Common myeloid progenitor, CD34-positive (primary cell): ENCODE results near the gene TMEM63A.

Experiments used
- CTCF ChIA-PET: fragments of 350-600 bp; sonication (Branson Sonifier 250); formaldehyde crosslinking; loops from one replicate; lab custom pipeline; 2021; ENCODE audit warnings: antibody characterized with exemption; lab: Charles Lee
- POLR2A ChIA-PET: fragments of 350-600 bp; sonication (Branson Sonifier 250); formaldehyde crosslinking; loops from one replicate; lab custom pipeline; 2021; ENCODE audit warnings: antibody characterized with exemption; lab: Charles Lee
- DNase-seq, 3 donors: peaks; one replicate each; pipeline versions ENCODE4 v3.0.0 to v3.0.0-alpha.2; 2013
- H3K27ac ChIP-seq, 2 experiments: 1 replicate in 1 of 2; 2 replicates in 1 of 2; pipeline ENCODE4 v1.7.0; 2013; ENCODE audit warnings: inconsistent platforms in 2 of 2, low read length in 2 of 2, mild to moderate bottlenecking in 2 of 2, low read depth in 1 of 2, moderate library complexity in 1 of 2; ENCODE audit not compliant: severe bottlenecking in 2 of 2, insufficient read depth in 1 of 2, poor library complexity in 1 of 2
- H3K27me3 ChIP-seq, 5 experiments: replicated peaks in 2 of 5; 1 replicate in 3 of 5; 2 replicates in 2 of 5; pipeline versions ENCODE4 v1.6.1 to v1.7.0; 2013; ENCODE audit warnings: low read length in 4 of 5, mild to moderate bottlenecking in 2 of 5, moderate library complexity in 2 of 5, inconsistent platforms in 1 of 5; ENCODE audit not compliant: insufficient read depth in 5 of 5, control insufficient read depth in 4 of 5
- H3K36me3 ChIP-seq, 4 experiments: 1 replicate in 2 of 4; 2 replicates in 2 of 4; pipeline versions ENCODE4 v1.6.1 to v1.7.0; 2013; ENCODE audit warnings: low read length in 3 of 4, control low read depth in 1 of 4, mild to moderate bottlenecking in 1 of 4; ENCODE audit not compliant: control insufficient read depth in 4 of 4, insufficient read depth in 4 of 4
- H3K4me1 ChIP-seq, 4 experiments: 1 replicate in 3 of 4; 2 replicates in 1 of 4; pipeline versions ENCODE4 v1.6.1 to v1.7.1; 2013; ENCODE audit warnings: low read length in 3 of 4, mild to moderate bottlenecking in 3 of 4, control low read depth in 1 of 4, inconsistent platforms in 1 of 4, moderate library complexity in 1 of 4; ENCODE audit not compliant: control insufficient read depth in 4 of 4, insufficient read depth in 4 of 4; ENCODE audit errors: control extremely low read depth in 1 of 4
- H3K4me3 ChIP-seq, 7 experiments: 1 replicate in 4 of 7; 2 replicates in 3 of 7; pipeline versions ENCODE4 v1.5.1 to v1.7.0; 2013; ENCODE audit warnings: mild to moderate bottlenecking in 7 of 7, low read length in 6 of 7, moderate library complexity in 6 of 7, inconsistent platforms in 2 of 7, low read depth in 2 of 7, control low read depth in 1 of 7; ENCODE audit not compliant: insufficient read depth in 4 of 7, control insufficient read depth in 1 of 7; ENCODE audit errors: extremely low read depth in 1 of 7
- H3K9me3 ChIP-seq, 5 experiments: 1 replicate in 4 of 5; 2 replicates in 1 of 5; pipeline versions ENCODE4 v1.6.1 to v1.7.1; 2013; ENCODE audit warnings: low read length in 4 of 5, mild to moderate bottlenecking in 2 of 5, inconsistent platforms in 1 of 5, low read depth in 1 of 5, moderate library complexity in 1 of 5; ENCODE audit not compliant: control insufficient read depth in 4 of 5, insufficient read depth in 2 of 5; ENCODE audit errors: control extremely low read depth in 1 of 5
- WGBS: methylation state at CpG from one replicate; pipeline ENCODE4 v1.1.5; 2013; ENCODE audit not compliant: insufficient coverage; 5-methylcytosine and 5-hydroxymethylcytosine counted together

TMEM63A gene

GRCh38 chr1:225824533-225824941 is 57.6 kb downstream of the TMEM63A start:
- no peak overlapping the region for H3K27ac ChIP-seq
- WGBS: 98% methylated on average over 8 of the region's 12 CpGs
- ChIA-PET CTCF (interaction anchor here (0.9 kb wide), 1 partner anchor 21 kb away, joined by 3 read pairs; no protein-coding TSS in a partner anchor), POLR2A (no interaction called here)
- no peaks in the 10 kb centered on the region for H3K4me1 ChIP-seq
- H3K27me3 ChIP-seq: no peaks in the 10 kb centered on the region
- H3K9me3 ChIP-seq: no peaks in the 10 kb centered on the region
- no peak for DNase-seq
- H3K36me3 ChIP-seq: no peaks in the 10 kb centered on the region
- no peak overlapping the region for H3K4me3 ChIP-seq

DNA sequence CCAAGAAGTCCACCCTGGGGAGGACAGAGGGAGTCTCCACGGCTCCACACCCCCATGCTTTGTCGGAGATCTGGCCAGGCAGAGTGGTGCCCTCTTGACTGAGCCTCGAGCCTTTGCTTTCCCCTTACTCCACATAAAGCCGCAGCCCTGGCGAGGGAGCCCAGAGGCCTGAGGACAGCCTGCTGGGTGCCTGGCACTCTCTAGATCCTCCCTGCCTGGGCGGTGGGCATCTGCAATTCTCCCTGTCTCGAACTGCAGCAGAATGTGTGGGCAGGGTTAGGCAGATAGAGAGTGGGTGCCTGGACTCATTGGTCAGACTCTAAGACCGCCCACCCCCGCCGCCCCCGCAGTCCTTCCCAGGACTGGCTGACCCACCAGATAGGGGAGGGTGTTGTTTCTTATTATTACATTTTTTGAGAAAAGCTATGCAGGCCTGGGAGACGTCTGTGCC is 58.3 kb downstream of the TMEM63A start:
- Histone ChIP-seq H3K36me3 (no peaks in the 10 kb centered on the region), H3K9me3 (no peaks in the 10 kb centered on the region), H3K4me1 (no peaks in the 10 kb centered on the region), H3K27ac (no peak overlapping the region), H3K4me3 (no peak overlapping the region), H3K27me3 (no peaks in the 10 kb centered on the region)
- DNase-seq: no peak
- POLR2A ChIA-PET: no interaction called here
- 94% methylated on average over 11 of the region's 12 CpGs for WGBS
- CTCF ChIA-PET: no interaction called here

DNA sequence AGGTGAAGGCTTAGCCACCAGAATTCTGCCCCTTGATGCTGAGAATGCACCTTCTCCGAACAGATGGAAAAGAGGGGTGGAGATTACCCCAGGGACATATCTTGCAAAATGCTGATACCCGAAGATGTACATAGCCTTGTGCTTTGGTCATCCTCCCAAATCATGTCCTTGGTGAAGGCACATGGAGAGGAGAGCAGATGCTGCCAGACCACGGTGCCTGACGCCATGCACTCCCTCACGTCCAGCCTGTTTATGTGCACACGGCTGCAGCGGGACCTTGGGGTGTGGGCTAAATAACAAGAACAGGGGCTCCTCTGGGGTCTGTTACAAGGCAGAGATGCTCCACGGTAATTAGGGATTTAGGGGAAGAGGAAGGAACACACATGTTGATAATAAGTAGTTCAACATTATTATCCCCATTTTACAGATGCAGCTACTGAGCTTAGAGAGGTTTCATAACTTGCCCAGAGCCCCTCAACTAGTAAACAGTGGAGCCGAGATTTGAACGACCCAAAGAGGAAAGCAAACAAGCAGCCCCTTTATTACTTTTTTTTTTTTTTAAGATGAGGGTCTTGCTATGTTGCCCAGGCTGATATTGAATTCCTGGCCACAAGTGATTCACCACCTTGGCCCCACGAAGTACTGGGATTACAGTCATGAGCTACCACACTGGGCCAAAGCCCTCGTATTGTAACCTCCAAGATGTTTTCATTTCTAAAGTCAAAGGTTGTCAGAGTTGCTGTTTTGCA is 59.4 kb downstream of the TMEM63A start:
- no peak overlapping the region for H3K27ac ChIP-seq
- CTCF ChIA-PET: interaction anchor here (0.7 kb wide), 2 partner anchors 9 to 58 kb away, joined by 3 read pairs; no protein-coding TSS in a partner anchor
- no peak overlapping the region for H3K4me3 ChIP-seq
- 94% methylated on average over 8 of the region's 12 CpGs for WGBS
- H3K36me3 ChIP-seq: no peaks in the 10 kb centered on the region
- no peaks in the 10 kb centered on the region for H3K27me3 ChIP-seq
- no peaks in the 10 kb centered on the region for H3K9me3 ChIP-seq
- DNase-seq: no peak
- H3K4me1 ChIP-seq: peaks cover 0 to 2% (median under 1%) of the 10 kb centered on the region in 4 experiments
- POLR2A ChIA-PET: no interaction called here

- POLR2A ChIA-PET: no interaction called here
- Histone ChIP-seq H3K27ac (no peak overlapping the region), H3K4me3 (no peak overlapping the region), H3K27me3 (no peaks in the 10 kb centered on the region), H3K9me3 (no peaks in the 10 kb centered on the region), H3K4me1 (peaks cover 0 to 8% (median 5%) of the 10 kb centered on the region in 4 experiments), H3K36me3 (no peaks in the 10 kb centered on the region)
- no peak for DNase-seq
- WGBS: 100% methylated on average over 4 of the region's 5 CpGs
- CTCF ChIA-PET: interaction anchor here (1.3 kb wide), 1 partner anchor 9 kb away, joined by 3 read pairs; no protein-coding TSS in a partner anchor
These were observed 61.6 kb downstream of the TMEM63A start for GRCh38 chr1:225820522-225821120.

GRCh38 chr1:225819346-225820192 is 62.6 kb downstream of the TMEM63A start:
- Histone ChIP-seq H3K4me1 (peaks cover 0 to 8% (median 5%) of the 10 kb centered on the region in 4 experiments), H3K27ac (no peak overlapping the region), H3K27me3 (no peaks in the 10 kb centered on the region), H3K4me3 (no peak overlapping the region), H3K9me3 (no peaks in the 10 kb centered on the region), H3K36me3 (no peaks in the 10 kb centered on the region)
- CTCF ChIA-PET: interaction anchor here (1.3 kb wide), 1 partner anchor 10 kb away, joined by 3 read pairs; no protein-coding TSS in a partner anchor
- no peak for DNase-seq
- 95% methylated on average over 9 of the region's 12 CpGs for WGBS
- POLR2A ChIA-PET: no interaction called here

DNA sequence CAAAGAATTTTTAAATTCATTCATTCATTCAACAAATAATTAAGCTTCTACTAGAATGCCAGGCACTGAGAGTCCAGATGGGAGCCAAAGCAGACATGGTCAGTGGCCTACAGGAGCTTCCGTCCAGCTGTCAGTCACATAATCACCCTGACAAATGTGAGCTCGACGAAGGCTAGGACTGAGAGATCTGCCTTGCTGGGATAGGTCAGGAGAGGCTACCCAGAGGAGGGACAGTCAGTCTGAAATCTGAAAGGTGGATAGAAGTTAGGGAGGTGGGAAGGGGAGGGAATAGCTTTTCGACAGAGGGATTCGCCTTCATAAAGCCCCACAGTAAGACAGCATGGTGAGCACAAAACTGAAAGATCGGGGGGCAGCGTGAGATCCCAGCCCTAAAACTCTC is 64.0 kb downstream of the TMEM63A start:
- CTCF ChIA-PET: interaction anchor here (0.8 to 1.4 kb wide), 4 partner anchors 8 to 103 kb away, joined by 3 to 4 read pairs (median 3); partner anchors contain the start of gene EPHX1
- no peaks in the 10 kb centered on the region for H3K36me3 ChIP-seq
- DNase-seq: no peak
- POLR2A ChIA-PET: no interaction called here
- no peaks in the 10 kb centered on the region for H3K27me3 ChIP-seq
- no peak overlapping the region for H3K27ac ChIP-seq
- WGBS: 100% methylated on average over 3 of the region's 7 CpGs
- no peaks in the 10 kb centered on the region for H3K9me3 ChIP-seq
- peaks cover 0 to 8% (median 5%) of the 10 kb centered on the region in 4 experiments for H3K4me1 ChIP-seq
- no peak overlapping the region for H3K4me3 ChIP-seq
